HG02678 (cell line): Measurements from ENCODE around the gene LRRC52.

Experiments
- ATAC-seq: cut with Tn5 transposase; IDR thresholded peaks from one replicate; pipeline ENCODE4 v1.9.1; 2021; ENCODE audit warnings: mild to moderate bottlenecking, moderate library complexity; ENCODE audit not compliant: unreplicated experiment

LRRC52 gene

GRCh38 chr1:165543532-165544438, at the start of gene LRRC52:
TSS of gene LRRC52 (plus strand) at chr1:165544000. CDS start at chr1:165544297, 297 bp downstream.
- ATAC-seq = no peak

DNA sequence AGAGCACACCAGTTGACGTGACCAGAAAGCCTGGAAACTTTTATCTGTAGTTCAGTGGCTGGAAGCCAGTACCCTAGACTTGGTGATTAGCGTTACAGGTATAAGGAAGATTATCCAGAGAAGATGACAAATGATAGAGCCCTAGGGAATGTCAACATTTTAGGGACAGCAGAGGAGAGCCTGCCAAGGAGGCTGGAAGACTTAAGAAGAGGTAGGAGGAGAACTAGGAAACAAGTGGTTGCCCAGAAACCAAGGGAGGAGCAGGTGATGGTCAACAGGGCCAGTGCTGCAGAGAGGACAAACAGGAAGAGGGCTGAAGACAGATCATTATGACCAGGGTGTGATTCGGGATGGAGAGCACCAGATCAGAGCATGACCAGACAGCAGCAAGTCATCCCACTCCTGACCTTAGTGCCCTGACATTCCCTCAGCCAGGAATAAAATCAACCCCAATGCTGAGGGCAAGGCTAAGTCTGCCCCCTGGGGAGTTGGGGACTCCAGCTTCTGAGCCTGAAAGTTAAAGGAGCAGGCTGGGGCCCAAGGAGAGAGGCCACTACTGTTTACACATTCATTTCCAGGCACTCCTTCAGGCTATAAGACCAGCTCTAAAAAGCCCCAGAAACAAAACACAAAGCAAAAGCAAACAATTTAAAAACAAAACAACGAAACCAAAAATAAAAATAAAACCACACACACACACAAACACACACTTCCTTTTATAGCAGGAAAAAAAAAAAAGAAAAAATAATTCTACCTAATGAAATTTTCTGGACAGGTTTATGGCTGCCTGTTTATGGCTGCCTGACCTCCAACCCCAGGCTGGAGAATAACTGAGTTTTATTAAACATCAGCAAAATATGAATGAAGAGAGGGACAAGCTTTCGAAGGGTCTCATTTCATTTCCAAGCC, 48.6 kb upstream of the LRRC52 start:
- no peak for ATAC-seq

GRCh38 chr1:165495858-165496205, 48.0 kb upstream of the LRRC52 start:
- ATAC-seq = no peak

DNA sequence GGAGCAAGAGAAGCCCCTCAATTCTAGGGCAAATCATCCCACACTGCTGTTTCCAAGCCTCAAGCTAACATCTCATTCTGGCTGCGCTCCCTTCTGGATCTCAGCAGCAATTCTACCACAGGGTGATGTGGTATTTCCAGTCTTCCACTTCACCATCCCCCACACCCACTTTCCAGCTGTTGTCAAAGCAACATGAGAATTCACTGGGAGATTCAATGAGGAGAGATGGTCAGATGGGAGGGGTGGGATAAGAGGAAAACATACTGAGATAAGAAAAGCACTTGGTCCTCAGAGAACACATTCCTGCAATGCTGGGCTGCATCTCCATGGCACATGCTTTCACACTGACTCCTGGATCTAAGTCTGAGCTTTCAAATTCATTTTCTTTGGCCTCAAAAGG, 47.3 kb upstream of the LRRC52 start:
- no peak for ATAC-seq

DNA sequence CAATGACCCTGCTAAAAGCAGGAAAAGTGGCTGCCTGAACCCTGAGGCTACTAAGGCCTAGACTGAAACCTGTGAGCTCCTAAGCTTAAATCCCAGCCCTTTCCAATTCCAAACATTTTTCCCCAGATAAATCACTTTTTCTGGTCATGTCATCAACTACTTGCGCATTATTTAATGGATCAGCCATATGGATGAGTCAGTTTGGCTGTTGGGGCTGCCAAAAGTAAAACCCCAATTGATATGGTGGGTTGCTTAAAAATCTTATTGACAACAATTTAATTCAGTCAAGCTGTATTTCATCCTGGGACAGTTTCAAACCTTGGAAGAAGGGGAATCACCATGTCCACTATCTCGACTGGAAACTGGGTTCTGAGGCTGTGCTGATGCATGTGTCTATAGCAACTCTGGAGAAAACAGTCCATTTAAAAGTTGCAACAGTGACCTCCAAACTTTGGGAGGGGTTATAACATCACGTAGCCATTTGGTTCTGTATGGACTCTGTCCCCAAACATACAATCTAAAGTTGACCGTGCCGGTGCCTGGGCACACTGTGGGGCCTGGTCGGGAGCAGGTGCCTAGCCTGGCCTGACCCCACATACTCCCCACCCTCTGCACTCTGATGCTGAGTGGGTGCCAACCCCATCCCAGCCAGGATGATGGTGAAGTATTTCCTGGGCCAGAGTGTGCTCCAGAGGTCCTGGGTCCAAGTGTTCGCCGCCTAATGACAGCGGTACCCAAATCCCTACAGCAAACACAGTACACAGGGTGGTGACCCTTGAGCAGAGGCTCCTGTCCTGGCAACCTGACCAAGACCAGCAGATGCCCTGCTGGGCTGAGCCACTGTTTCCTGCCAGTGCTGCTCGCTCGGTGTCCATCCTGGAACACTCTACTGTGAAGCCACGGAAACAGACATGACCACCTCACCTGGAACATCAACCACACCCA, 46.5 kb upstream of the LRRC52 start:
- ATAC-seq = no peak

GRCh38 chr1:165501330-165501969, 42.4 kb upstream of the LRRC52 start:
- ATAC-seq = no peak

DNA sequence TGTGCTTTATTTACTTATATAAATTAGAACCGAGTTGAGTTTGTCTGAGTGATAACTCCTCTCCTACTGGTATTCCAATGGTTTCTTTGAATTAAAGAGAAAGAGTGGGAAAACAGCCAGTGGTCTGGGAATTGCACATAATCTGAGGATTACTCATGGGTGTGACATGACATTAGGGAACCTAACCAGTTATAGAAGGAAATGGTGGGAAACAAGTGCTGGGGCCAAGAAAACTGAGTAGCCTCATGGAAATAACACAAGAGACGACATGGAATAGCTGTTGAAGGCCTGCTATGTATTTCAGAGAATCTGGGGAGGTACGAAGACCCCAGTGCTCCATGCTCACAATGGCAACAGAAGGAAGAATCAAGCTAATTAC, 41.8 kb upstream of the LRRC52 start:
- no peak for ATAC-seq

DNA sequence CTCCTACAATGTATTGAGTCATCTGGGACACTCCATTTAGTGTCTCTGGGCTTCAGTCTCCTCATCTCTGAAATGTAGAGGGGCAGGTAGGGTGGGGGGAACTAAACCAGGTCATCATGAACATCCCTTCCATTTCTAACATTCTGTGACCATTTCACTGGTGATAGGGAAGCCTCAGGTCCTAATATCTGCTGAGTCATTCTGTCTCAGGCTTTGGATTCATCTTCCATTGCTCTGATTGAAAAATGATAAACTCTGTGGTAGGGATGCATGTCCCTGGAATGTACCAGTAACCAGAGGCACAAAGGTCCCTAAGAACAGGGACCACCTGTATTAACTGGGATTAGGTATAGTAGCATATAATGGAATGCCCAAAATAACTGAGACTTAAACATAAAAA, 36.2 kb upstream of the LRRC52 start:
- ATAC-seq = no peak

GRCh38 chr1:165508291-165508690, 35.5 kb upstream of the LRRC52 start:
- ATAC-seq = no peak

- ATAC-seq = no peak
These were observed 31.0 kb upstream of the LRRC52 start for GRCh38 chr1:165512816-165513215.

GRCh38 chr1:165516469-165516868, 27.3 kb upstream of the LRRC52 start:
- ATAC-seq = no peak

DNA sequence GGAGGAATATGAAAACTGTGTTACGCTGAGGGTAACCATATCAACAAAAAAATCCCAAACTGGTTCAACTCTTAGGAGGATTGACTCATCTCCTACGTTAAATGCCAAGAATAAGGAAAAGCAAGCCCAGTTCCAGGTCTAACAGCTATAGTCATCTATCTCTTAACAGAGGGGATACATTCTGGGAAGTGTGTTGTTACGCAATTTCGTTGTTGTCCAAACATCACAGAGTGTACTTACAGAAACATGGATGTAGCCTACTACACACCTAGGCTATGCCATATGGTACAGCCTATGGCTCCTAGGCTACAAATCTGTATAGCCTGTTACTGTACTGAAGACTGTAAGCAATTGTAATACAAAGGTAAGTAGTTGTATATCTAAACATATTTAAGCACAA, 23.2 kb upstream of the LRRC52 start:
- ATAC-seq = no peak

- no peak for ATAC-seq
These were observed 19.0 kb upstream of the LRRC52 start for GRCh38 chr1:165524639-165525285.

- no peak for ATAC-seq
These were observed 18.1 kb upstream of the LRRC52 start for GRCh38 chr1:165525708-165526107.

DNA sequence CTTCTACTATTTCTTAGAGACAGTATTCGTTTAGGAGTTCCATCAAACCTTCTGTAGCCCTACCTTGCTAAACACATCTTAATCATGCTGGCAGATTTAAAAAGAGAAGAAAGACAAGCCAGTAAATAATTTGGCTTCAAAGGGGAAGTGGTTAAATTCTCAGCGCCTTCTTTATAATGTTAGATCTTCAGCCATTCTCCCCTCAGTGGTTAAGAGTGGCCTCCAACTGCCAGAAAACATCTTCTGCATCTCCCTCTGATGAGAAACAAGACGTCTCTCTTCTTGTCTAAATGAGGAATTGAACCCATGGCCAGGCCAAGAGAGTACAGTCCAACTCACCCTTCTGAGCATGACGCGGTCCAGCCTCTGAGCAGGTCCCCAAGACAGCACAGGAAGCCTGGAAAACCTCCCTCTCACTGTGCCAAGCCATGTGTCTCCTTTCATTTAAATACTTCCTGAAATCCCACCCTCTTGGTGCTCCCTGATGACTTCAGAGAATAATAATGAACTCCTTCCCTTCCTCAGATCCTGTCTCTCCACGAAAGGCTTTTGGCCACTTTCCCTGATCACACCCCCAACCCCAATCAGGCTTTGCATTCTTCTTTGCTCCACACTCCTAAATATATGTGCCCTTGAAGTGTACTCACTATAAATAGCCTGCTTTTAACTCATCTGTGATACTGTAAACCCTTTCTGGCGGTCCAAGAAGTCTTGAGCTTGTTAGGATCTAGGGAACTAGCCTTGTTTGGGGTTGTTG, 16.4 kb upstream of the LRRC52 start:
- ATAC-seq = no peak

DNA sequence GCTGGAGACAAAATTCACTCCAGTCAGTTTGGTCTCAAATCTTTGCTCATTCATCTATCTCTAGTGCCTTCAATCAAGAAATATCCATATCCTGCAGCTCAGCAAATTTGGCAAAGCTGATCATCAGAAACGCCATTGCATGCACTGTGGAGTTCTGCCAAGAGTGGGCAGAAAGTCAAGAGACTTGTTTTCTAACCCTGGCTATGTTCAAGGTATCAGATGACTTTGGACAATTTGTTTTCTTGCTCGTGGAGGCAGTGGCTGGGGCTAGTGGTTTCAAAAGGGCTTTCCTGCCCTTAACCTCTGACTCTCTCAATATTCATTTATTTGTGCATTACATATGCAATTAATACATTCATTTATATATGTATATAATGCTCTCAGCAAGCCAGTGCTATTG, 12.8 kb upstream of the LRRC52 start:
- no peak for ATAC-seq

DNA sequence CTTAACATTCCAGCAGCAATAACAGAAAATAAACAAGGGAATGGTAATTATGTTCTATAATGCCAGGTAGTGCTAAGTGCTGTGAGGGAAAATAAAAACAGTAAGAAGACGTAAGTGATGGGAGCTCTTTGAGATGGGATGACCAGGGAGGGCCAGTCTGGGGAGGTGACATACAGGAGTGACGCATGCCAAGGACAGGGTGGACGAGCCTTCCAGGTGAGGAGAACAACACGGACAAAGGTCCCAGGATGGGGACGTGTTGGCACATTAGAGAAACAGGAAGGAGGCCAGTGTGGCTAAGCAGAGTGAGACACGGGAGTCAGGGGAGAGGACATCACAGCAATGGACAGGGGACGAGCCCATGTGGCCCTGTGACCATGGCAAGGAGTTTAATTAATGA, 11.7 kb upstream of the LRRC52 start:
- no peak for ATAC-seq

DNA sequence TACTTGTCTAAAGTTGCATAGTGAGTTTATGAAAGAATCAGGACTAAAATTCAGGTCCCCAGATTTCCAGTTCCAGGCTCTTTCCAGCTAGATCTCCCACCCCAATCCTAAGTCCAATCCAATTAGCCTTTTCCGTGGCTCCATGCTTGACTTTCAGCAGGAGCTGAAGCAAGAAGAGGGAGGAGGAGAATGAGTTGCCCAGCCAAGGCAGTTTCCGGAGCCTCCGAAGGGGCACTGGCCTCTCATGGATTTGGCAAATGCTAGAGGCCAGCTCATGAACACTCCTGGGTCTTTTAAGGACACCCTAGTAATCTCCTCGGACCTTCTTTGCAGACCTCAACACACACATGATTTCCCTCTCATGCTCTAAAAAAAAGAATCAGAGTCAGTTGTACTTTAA, 10.5 kb upstream of the LRRC52 start:
- no peak for ATAC-seq

GRCh38 chr1:165536016-165536415, 7.8 kb upstream of the LRRC52 start:
- ATAC-seq = no peak
